HG03565 (cell line): Measurements from ENCODE around the gene TSHZ2.
"Not testable (repeated sequence)": the region's sequence is repeated elsewhere in the genome, so short reads cannot be mapped to it uniquely, and the experiment has no call there.

ENCODE experiments used
- ATAC-seq: cut with Tn5 transposase; IDR thresholded peaks from one replicate; pipeline ENCODE4 v1.9.1; 2021; ENCODE audit warnings: mild to moderate bottlenecking, moderate library complexity; ENCODE audit not compliant: unreplicated experiment

TSHZ2 gene

DNA sequence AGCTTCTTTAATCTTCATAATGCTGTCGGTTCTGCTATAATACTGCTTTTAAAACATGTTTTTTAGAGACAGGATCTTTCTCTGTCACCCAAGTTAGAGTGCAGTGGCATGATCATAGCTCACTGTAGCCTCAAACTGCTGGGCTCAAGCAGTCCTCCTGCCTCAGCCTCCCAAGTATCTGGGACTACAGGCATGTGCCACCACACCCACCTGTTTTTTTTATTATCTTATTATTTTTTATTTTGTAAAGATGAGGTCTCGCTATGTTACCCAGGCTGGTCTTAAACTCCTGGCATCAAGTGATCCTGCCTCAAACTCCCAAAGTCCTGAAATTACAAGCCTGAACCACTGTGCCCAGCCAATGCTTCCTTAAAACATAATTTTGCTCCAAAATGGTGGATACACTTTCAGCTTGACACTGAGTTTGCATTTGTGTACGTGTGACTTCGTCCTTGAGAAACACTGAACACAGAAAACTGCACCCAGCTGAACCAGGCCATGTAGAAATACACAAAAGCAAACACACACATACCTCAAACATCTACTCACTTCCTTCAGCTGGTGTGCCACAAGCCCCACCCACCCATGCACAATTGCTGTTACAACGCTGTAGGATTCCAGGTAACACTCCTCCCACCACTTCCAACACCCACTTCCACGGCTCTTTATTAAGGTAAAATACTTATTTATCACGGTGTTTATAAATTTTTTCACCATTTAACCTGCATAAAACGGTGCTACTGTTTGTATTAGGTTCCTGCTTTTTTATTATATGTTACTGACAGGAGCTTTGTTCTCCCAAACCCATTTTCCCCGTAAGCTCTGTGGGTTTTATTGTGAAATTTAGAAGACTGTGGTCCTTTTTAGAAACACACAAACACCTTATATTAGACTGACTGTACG, 109.1 kb downstream of the TSHZ2 start:
- ATAC-seq, result no peak

GRCh38 chr20:53081916-53082863, 110.0 kb downstream of the TSHZ2 start:
- ATAC-seq, result no peak

DNA sequence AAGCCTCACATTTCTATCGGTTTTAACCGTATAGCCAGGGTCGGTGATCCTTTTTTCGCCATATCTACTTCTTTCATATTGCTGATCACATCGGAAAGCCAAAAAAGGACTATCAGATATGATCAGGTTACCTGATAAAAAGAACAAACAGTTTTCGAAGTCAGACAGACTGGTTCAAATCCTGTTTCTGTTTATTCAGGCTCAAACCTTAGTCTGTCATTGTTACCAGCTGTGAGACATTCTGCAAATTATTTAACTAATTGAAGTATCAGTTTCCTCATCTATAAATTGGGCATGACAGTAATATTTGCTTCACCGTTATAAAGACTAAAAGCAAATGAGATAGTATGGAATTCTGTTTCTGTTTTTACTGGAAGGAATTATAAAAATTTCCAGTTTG, 111.3 kb downstream of the TSHZ2 start:
- no peak for ATAC-seq

GRCh38 chr20:53084408-53084997, 112.3 kb downstream of the TSHZ2 start:
- no peak for ATAC-seq

GRCh38 chr20:53085720-53086119, 113.6 kb downstream of the TSHZ2 start:
- no peak for ATAC-seq

DNA sequence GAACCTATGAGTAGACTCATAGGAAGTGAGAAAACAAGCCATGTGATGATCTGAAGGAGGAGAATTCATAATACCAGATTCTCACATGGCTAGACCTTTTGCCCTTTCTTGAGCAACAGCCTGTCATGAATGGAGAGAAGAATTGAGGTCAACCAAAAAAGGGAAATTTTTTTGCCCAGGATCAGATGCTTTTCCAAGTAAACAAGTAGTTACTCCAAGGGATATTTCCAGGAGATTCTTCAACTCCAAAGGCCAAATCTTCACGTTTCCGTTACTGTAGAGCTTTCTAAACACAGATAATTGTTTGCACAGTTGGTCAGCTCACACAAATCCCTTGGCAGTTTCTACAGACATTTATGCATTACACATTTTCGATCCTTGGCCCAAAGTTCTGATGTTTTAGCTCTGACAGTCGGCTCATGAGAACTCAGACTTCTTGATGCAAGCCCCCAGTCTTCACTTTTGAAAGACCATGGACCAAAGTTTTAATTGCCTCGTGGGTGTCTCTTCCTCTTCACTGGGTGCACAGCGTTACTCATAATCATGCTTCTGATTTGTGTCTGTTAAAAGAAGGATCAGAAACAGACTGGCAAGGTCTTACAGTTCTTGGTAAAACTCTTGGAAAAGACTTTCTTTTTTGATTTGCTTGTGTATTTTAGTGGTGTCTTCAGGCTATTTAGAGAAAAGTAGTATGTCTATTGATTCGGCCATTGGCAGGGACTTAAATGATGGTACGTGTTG, 115.0 kb downstream of the TSHZ2 start:
- ATAC-seq, result no peak

- no peak for ATAC-seq
Observed at GRCh38 chr20:53088786-53089185, 116.6 kb downstream of the TSHZ2 start.

DNA sequence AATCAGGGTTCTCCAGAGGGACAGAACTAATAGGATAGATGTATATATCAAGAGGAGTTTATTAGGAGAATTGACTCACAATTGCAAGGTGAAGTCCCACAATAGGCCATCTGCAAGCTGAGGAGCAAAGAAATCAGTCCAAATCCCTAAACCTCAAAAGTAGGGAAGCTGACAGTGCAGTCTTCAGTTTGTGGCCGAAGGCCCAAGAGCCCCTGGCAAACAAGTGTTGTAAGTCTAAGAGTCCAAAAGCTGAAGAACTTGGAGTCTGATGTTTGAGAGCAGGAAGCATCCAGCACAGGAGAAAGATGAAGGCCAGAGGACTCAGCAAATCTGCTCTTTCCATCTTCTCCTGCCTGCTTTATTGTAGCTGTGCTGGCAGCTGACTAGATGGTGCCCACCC, 117.7 kb downstream of the TSHZ2 start:
- ATAC-seq, result not testable (repeated sequence)

GRCh38 chr20:53091789-53092188, 119.6 kb downstream of the TSHZ2 start:
- no peak for ATAC-seq

- ATAC-seq, result no peak
Observed at GRCh38 chr20:53092772-53093300, 120.7 kb downstream of the TSHZ2 start.

- no peak for ATAC-seq
Observed at GRCh38 chr20:53097371-53097770, 125.2 kb downstream of the TSHZ2 start.

DNA sequence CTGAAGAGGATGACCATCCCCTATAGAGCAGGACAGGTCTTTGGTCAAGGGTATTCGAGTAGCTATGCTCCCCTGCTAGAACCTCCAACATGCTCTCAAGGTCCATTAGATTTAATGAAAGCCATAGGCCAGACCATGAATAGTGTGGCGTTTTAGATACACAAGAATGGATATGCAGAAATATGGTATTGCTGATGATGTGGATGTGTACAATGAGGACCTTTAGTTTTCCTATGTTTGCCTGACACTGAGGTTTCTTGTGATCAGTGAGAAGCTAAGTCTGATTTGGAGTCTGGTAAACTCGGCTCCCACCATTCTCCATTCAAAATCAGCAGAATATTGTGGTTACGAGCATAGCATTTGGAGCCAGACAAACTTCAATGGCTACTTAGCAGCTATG, 125.6 kb downstream of the TSHZ2 start:
- ATAC-seq, result no peak

- no peak for ATAC-seq
Observed at GRCh38 chr20:53098621-53099020, 126.5 kb downstream of the TSHZ2 start.

- ATAC-seq, result no peak
Observed at GRCh38 chr20:53099856-53100255, 127.7 kb downstream of the TSHZ2 start.

GRCh38 chr20:53100476-53100911, 128.3 kb downstream of the TSHZ2 start:
- ATAC-seq, result no peak

DNA sequence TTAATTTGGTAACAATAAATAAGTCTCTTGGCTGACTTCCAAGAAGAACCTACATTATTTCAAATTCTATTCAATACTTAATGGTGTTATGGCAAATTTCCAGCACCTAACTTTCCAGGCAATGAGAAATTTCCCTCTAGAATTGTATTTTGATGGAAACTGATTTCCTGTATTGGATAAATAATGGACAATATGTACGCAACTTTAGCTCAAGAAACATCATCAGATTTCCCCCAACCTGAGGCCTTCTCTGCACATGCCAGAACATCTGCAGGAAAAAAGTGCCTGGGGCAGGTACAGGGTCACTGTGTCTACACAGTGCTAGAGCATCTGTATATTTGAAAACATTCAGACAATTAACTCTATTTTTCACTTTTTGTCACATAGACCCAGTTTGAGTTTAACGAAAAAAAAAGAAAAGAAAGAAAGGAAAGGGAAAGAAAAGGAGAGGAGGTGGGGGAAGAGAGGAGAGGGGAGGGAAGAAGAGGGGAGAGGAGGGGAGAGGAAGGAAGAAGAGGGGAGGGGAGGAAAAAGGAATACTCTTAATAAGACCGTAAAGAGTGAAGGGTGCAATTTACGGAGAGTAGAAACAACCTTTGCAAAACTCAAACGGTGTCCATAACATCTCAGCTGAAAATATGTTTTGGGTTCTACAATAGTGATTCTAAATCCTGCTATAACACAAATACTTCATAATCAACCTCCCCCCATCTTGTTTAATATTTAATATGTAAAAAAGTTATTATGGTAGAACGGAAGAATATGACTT, 130.0 kb downstream of the TSHZ2 start:
- no peak for ATAC-seq

DNA sequence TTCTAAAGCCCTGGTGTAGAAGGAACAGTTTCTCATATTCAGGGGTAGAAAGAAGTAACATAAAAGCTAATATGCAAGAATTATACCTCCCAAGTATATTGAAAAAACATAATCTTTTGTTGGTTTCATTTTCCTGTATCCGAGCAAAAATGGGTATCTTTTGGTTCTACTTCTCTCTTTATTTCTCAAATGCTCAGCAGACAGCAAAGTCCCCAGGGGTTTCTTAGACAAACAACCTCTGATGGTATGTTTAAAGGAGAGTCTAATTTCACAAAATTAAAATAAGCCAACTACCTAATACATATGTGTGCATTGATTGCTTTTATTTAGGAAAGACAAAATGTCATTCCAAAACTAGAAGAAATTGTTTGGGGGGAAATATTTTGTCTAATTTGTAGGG, 131.0 kb downstream of the TSHZ2 start:
- ATAC-seq, result no peak

DNA sequence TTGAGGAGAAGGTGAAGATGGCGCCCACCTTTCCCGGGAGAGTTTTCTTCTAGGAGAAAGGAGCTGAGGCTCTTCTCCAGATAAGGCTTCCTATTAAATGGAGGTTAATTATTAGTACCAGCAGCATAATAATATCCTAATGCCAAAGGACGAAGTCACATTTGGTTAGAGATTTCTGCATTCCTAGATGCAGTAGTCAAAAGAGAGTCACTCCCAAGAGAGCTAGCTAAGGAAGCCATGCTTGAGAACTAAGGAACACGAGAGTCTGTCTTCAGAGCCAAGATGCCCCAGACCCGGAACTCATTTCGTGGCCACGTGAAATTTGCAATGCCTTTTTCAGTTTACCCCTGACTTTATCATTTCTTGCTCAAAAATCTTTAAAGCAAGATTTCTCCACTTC, 132.7 kb downstream of the TSHZ2 start:
- no peak for ATAC-seq

DNA sequence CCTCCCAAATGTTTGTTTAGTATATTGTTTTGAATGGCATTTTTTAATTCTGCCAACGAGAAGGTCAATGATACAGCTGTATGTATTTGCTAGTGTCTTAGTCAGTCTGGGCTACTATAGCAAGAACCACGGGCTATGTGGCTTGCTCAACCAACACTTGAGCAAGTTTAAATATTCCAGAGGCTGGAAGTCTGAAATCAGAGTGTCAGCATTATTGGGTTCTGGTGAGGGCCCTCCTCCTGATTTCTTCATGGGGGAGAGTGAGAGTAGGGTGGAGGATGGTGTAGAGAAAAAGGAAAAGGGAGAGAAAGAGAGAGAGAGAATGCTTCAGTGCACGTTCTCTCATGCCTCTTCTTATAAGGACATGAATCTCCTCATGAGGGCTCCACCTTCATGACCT, 144.6 kb downstream of the TSHZ2 start:
- ATAC-seq, result no peak

DNA sequence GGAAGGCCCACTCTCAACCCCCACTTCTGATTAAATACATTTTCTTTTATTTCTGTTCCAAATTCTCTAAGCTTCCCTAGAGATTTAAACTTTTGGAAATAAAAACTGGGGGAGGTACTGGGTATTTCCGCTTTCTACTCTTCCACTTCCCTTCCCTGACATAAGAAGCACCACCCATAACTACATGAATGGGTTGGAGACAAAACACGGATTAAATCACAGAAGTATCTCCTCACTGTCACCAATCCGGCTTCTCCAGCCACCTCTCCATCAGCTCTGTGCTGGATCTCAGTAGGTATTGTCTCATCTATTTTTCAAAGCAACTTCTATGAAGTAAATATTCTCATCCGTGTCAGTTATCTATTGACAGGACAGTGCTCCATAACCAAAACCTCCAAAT, 150.7 kb downstream of the TSHZ2 start:
- no peak for ATAC-seq
